ENCODE measurements around the gene LCP2. TPM values are rescaled to one million over a fixed set of nuclear protein-coding genes. Genes with fewer than 3 reads are reported as not detected.
A peak's percentile ranks its signal among the peaks of the same experiment; 100 is the strongest.

The LCP2 gene
- total and polyA plus RNA-seq, 10 of the 15 experiments (the other 5 are each of a cell fraction or from before 2014, with no cell fraction given): 8.0 to 50.5 (median 20.6) TPM

DNA sequence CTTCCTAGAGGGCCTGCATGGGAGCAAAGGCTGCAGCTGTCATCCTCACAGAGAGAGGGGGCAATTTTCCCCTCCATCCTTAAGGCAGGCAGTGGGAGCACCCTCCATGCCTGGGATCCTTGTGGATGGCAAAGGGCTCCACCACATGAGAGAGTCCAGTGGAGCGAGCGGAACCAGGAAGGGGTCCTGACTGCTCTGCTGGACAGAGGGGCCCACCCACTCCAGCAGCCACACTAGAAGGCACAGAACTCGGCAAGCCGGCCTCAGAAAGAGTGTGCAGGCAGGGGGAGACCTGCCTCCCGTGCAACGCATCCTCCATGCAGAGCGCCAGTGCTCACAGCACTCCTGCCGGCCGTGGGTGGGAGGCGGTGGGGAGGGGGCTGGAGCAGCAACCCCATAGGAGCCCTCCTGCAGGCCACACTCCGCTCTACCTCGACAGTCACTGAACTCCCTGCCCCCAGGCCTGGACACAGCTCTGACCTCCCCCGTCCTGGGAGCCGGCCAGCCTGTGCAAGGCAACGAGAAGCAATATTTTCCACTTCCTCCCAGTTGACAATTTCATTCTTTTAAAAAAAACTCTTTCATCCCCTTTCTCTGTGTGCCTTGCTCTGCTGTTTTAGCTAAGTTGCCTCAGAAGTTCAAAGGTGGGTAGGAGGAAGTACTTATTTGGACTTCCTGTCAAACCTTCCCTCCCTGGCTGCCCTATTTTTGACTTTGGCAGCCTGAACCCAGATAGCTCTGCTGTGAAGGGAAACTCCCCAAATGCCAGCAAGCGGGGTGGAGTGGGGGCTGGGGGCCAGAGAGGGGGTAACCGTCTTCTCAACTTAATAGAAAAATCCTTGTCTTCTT is 5.3 kb upstream of the LCP2 start (continued):
- TF ChIP-seq ASH2L (IDR thresholded peaks at IDR 0.05; ENCODE audit: borderline replicate concordance, low read depth) (no peak), E2F4 (IDR thresholded peaks at IDR 0.05; ENCODE audit: low read depth, low read length) (no peak), MYB (IDR thresholded peaks at IDR 0.05; ENCODE audit: borderline replicate concordance, low read depth, low read length) (no peak), BACH1 (IDR thresholded peaks at IDR 0.05; ENCODE audit: borderline replicate concordance) (no peak), IRF3 (IDR thresholded peaks at IDR 0.05) (no peak), NFYB (IDR thresholded peaks at IDR 0.05; ENCODE audit: insufficient read depth, low read depth, low read length) (no peak), RAD21 (IDR thresholded peaks at IDR 0.05; ENCODE audit: insufficient read depth, low read depth, low read length) (no peak), NKRF (conservative IDR thresholded peaks at IDR 0.05) (no peak), NR2C2 (IDR thresholded peaks at IDR 0.05; ENCODE audit: borderline replicate concordance, control insufficient read depth, insufficient read length, low read depth) (no peak), HDGF (IDR thresholded peaks at IDR 0.05) (no peak), CEBPB (IDR thresholded peaks at IDR 0.05; ENCODE audit: borderline replicate concordance in 1 of 2, low read depth in 2 of 2, low read length in 2 of 2) (no peak), NR2C1 (IDR thresholded peaks at IDR 0.05) (peak; percentile 42; the same call in 1 of the 2 replicates), CBX5 (IDR thresholded peaks at IDR 0.05; ENCODE audit: low read depth) (no peak), FOS (IDR thresholded peaks at IDR 0.05; ENCODE audit: borderline replicate concordance, extremely low read depth, insufficient read length) (no peak), ZNF592 (IDR thresholded peaks at IDR 0.05) (no peak), HDAC6 (IDR thresholded peaks at IDR 0.05; ENCODE audit: unreplicated experiment) (no peak), GABPA (IDR thresholded peaks at IDR 0.05; ENCODE audit: low read depth) (no peak)
- TF ChIP-seq, protein P1, sequence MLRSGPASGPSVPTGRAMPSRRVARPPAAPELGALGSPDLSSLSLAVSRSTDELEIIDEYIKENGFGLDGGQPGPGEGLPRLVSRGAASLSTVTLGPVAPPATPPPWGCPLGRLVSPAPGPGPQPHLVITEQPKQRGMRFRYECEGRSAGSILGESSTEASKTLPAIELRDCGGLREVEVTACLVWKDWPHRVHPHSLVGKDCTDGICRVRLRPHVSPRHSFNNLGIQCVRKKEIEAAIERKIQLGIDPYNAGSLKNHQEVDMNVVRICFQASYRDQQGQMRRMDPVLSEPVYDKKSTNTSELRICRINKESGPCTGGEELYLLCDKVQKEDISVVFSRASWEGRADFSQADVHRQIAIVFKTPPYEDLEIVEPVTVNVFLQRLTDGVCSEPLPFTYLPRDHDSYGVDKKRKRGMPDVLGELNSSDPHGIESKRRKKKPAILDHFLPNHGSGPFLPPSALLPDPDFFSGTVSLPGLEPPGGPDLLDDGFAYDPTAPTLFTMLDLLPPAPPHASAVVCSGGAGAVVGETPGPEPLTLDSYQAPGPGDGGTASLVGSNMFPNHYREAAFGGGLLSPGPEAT (IDR thresholded peaks at IDR 0.05; ENCODE audit: low read depth): no peak
